ENCODE data around the gene SLC39A11. TPM values are rescaled to one million over a fixed set of nuclear protein-coding genes. Genes with fewer than 3 reads are reported as not detected.

SLC39A11 gene
- total RNA-seq, 1 experiment from 2014 or later = 15.2 TPM

GRCh38 chr17:72926171-72926570, 166.3 kb downstream of the SLC39A11 start:
- Histone ChIP-seq H2BK15ac (ENCODE audit: low read depth, low read length) (no peak overlapping the region), H3K4ac (ENCODE audit: low read depth, low read length) (no peak overlapping the region), H2BK20ac (ENCODE audit: low read depth, low read length, poor library complexity, severe bottlenecking) (no peak overlapping the region), H3K79me2 (ENCODE audit: insufficient read depth, low read length) (no peaks in the 10 kb centered on the region), H3K4me2 (ENCODE audit: insufficient read depth, insufficient read length, low read length) (no peak overlapping the region), H3K23ac (ENCODE audit: insufficient read length, low read depth, low read length) (no peak overlapping the region), H3K23me2 (ENCODE audit: insufficient read length, low read depth, low read length, poor library complexity, severe bottlenecking) (no peaks in the 10 kb centered on the region), H3T11ph (ENCODE audit: low read length) (no peak overlapping the region), H3K9ac (ENCODE audit: extremely low read depth, insufficient read length, low read length) (no peak overlapping the region), H2AK5ac (ENCODE audit: insufficient read length, low read length) (no peak overlapping the region), H4K5ac (ENCODE audit: insufficient read length, low read depth, low read length) (no peak overlapping the region), H3K27ac (ENCODE audit: insufficient read length, low read depth, low read length) (no peak overlapping the region), H3K4me1 (ENCODE audit: insufficient read depth, low read length) (no peaks in the 10 kb centered on the region; the same call in 1 of the 2 replicates), H2BK120ac (ENCODE audit: low read depth, low read length, poor library complexity, severe bottlenecking) (no peak overlapping the region), H2BK12ac (ENCODE audit: insufficient read length, low read depth, low read length) (no peak overlapping the region), H3K9me3 (ENCODE audit: control insufficient read depth, low read depth, low read length) (no peaks in the 10 kb centered on the region), H2AFZ (ENCODE audit: low read length) (no peak overlapping the region), H4K20me1 (ENCODE audit: control insufficient read depth, insufficient read depth, insufficient read length) (no peaks in the 10 kb centered on the region), H4K8ac (replicated peaks; ENCODE audit: insufficient read length, low read depth, low read length) (no peak overlapping the region), H2BK5ac (ENCODE audit: insufficient read length, low read length) (no peak overlapping the region), H3K14ac (ENCODE audit: insufficient read depth, low read length) (no peak overlapping the region), H3K79me1 (ENCODE audit: insufficient read depth, low read depth, low read length, poor library complexity, severe bottlenecking) (no peaks in the 10 kb centered on the region), H3K18ac (ENCODE audit: insufficient read length, low read depth, low read length) (no peak overlapping the region), H3K56ac (ENCODE audit: insufficient read length, low read depth, low read length) (no peak overlapping the region), H3K27me3 (ENCODE audit: insufficient read depth, low read length) (no peaks in the 10 kb centered on the region), H4K91ac (ENCODE audit: insufficient read length, low read depth, low read length) (no peak overlapping the region)
- Mint-ChIP-seq H3K4me3 (no peak overlapping the region), H3K9me3 (no peaks in the 10 kb centered on the region), H3K27ac (no peak overlapping the region), H3K4me1 (peaks cover 0 to 2% of the 10 kb centered on the region in 2 experiments; a peak in 2 of 4 replicates), H3K27me3 (ENCODE audit: low read depth) (no peaks in the 10 kb centered on the region; the same call in 1 of the 2 replicates), H3K36me3 (ENCODE audit: insufficient read depth in 1 of 3, low read depth in 3 of 3) (no peaks in the 10 kb centered on the region)
- no CpG with 5 or more reads among the region's 1 CpG for WGBS (ENCODE audit: extremely low coverage, insufficient read length, low lambda C conversion rate)
- no peak for TF ChIP-seq CTCF (conservative IDR thresholded peaks at IDR 0.05)
- DNase-seq = no peak
